HG02678 (cell line): Measurements from ENCODE around the gene PIGW.
A peak's percentile ranks its signal among the peaks of the same experiment; 100 is the strongest.

Experiments used
- ATAC-seq: cut with Tn5 transposase; IDR thresholded peaks from one replicate; pipeline ENCODE4 v1.9.1; 2021; ENCODE audit warnings: mild to moderate bottlenecking, moderate library complexity; ENCODE audit not compliant: unreplicated experiment

The PIGW gene

DNA sequence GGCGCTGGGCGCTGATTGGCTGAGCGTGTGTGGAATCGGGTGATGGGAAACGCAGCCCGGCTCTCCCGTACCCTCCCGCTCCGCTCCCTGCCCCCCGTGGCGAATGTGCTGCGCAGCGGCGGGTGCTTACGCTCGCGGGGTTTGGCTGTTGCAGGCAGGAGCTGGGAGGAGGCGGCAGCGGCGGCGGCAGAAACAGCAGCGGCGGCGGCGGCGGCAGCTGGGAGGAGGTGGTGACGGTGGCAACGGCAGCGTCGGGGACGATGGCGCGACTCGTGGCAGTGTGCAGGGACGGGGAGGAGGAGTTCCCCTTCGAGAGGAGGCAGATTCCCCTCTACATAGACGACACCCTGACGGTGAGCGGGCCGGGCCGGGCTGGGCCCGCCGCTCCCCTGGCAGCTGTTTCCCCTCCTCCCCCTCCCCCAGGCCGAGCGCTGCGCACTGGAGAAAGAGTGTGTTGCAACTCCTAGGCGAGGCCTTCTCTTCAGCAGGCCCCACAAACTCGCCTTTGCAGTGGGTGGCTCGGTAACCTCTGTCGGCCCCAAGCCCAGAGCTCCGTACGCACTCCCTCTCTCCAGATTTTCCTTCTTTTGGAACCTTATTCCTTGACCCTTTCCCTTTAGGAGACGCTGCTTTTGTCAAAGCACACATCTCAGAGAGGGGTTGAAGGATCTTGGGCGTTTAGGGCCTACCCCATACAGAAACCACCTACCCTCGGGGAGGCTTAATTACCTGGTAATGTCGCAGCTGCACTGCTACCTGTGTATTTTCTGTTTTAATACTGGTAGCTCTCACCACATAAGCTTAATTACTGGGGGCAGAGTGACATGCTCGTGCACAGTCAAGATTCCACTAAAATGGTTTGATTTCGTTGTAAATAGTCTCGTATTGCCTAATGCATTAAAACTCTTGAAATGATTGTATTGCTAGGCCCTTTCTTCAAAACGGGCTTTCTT lies 11.0 kb downstream of the PIGW start:
- peak; percentile 69 for ATAC-seq

DNA sequence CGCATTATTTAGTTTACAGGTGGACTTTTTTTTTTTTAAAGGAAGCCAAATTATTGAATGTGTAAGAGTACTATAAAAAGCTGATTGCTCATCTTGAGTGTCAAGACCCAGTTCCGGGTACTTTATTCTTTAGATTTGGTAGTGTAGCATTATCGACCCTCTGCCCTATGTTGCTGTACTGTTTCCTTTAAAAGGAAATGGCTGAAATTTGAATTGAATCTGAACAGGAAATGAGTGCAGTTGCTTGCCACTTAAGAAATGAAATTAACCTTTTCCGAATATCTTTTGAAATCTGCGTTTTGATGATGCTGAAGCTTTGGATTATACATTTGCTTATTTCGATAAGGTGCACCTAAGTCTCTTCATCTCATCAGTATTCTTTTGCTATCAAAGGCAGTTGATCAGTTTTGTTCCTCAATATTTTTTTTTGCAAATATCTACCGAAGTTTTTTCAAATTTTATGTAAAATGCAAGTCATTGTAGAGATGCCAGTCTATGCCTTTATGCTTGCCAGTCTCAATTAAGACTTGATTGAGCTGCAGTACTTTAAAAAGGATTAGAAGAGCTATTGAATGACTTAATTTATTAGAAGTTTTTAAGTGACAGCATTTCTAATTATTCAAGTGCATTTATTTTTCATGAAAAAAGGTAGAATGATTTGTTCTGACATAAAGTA lies 11.8 kb downstream of the PIGW start:
- ATAC-seq = no peak

- ATAC-seq = no peak
Observed at GRCh38 chr17:36547776-36548175, 13.0 kb downstream of the PIGW start.

DNA sequence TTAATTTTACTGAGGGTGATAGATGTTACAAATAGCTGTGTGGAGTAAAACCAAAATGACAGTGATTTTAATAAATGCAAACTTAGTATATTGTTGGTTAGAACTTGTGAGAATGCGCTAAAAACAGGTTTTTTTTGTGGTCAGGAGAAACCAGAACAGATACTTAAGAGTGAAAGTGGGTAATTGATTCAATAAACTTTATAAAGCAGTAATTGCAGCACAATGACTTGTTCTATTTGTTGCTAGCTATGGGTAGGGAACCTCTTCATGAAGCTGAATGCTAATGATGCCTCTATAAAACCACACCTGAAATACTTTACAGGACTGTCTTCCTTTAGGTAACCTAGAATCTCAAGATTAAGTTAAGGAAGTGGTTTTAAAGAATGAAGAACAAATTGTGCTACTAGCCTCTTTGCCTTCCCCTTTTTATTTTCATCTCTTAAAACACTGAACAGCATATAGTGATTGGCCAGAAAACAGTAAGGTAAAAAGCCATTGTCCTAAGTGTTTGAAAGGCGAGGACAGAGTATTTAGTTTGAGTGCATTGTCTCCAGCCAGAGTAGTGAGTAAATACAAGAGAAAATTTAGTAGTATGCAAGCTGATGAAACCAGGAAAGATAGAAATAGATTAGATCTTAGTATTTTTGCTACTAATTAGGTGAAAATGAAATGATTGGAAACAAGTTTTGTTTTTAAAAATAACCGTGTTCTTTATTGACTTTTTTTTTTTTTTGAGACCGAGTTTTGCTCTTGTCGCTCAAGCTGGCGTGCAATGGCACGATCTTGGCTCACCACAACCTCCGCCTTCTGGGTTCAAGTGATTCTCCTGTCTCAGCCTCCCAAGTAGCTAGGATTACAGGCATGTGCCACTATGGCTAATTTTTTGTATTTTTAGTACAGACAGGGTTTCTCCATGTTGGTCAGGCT lies 16.0 kb downstream of the PIGW start:
- ATAC-seq = no peak

DNA sequence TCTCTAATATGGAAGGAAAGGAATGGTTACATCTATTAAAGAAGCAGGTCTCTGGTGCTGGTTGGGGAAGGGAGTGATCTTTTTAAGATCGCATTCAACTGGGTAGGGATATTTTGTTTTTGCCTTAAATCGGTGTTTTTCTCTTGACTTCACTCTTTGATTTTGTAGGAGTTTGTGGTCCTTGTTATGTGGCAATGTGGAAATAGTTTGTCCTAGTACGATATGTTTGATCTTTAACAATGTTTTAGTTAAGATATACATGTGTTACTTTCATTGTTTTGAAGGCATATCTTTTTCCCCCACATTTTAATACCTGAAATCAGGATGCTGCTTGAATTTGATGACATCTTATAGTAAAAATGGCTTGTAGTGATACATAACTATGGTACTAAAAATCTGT lies 18.7 kb downstream of the PIGW start:
- ATAC-seq = no peak

- no peak for ATAC-seq
Observed at GRCh38 chr17:36566081-36566480, 31.3 kb downstream of the PIGW start.

GRCh38 chr17:36575028-36575427 lies 40.2 kb downstream of the PIGW start:
- no peak for ATAC-seq

DNA sequence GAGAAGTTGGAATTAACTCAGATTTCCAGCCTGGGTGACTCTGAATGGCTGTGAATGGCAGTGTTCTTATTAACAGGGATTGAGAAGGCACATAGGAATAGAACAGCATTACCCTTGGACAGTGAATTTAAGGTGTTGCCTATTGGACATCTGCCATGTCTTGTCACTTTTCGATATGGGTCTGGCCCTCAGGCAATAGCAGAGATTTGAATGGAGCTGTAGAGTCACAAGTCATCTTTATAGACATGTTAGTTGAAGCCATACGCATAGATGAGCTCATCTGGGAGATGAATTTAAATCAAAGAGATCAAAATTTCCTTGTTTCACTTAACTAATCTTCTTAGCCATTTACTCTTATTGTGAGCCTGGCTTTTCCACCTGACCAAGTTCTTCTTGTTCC lies 42.0 kb downstream of the PIGW start:
- no peak for ATAC-seq

- no peak for ATAC-seq
Observed at GRCh38 chr17:36578671-36579070, 43.9 kb downstream of the PIGW start.

- no peak for ATAC-seq
Observed at GRCh38 chr17:36583787-36584186, 49.0 kb downstream of the PIGW start.

DNA sequence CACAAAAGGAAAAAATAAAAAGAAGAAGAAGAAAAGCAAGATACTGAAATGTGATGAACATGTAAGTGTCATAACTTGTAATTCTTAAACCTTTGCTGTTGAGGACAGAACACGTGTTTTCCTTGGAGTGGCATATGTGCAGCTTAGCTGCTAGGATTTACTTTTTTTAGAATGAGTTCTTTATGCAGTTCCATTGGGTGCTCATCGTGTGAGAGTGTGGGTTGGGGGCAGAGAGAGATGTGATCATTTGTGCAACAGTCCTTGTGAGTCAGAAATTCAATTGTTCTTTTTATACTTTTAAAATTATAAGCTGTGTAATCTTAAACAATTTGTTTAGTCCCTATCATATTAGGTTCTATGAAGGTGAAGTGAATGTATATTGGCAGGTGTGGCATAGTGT lies 51.4 kb downstream of the PIGW start:
- no peak for ATAC-seq
